Transverse colon (tissue), 4 donors: Measurements from ENCODE around the gene GALNT9. TPM values are rescaled to one million over a fixed set of nuclear protein-coding genes. Genes with fewer than 3 reads are reported as not detected.
A peak's percentile ranks its signal among the peaks of the same experiment; 100 is the strongest.

Experiments used
- DNase-seq: peaks from one replicate; pipeline ENCODE4 v3.0.0-alpha.2; 2019
- H3K27ac ChIP-seq, 4 donors: fragments of 200-600 bp; sonication (generic); 2 replicates each; pipeline ENCODE4 v1.5.1; 2016 to 2018; ENCODE audit warnings: inconsistent platforms in 4 of 4
- H3K27me3 ChIP-seq: fragments of 200-600 bp; sonication (generic); 2 replicates; pipeline ENCODE4 v1.5.1; 2017; ENCODE audit warnings: inconsistent platforms
- H3K36me3 ChIP-seq, 4 donors: fragments of 200-600 bp; sonication (generic); 2 replicates each; pipeline ENCODE4 v1.5.1; 2017 to 2019; ENCODE audit warnings: inconsistent platforms in 4 of 4
- H3K4me1 ChIP-seq, 4 donors: fragments of 200-600 bp; sonication (generic); 2 replicates each; pipeline ENCODE4 v1.5.1; 2017 to 2020; ENCODE audit warnings: inconsistent platforms in 4 of 4
- H3K4me3 ChIP-seq, 4 donors: fragments of 200-600 bp; sonication (generic); 1 replicate in 1 of 4; 2 replicates in 3 of 4; pipeline versions ENCODE4 v1.5.1 to v1.6.1; 2017 to 2019; ENCODE audit warnings: inconsistent platforms in 4 of 4
- H3K9me3 ChIP-seq, 2 donors: fragments of 200-600 bp; sonication (generic); 2 replicates each; pipeline ENCODE4 v1.5.1; 2017 to 2019; ENCODE audit warnings: inconsistent platforms in 2 of 2
- CTCF ChIP-seq, 5 experiments: fragments of 200-600 bp in 3 of 5; fragments of 450-650 bp in 2 of 5; sonication (generic) in 3 of 5; IDR thresholded peaks; 1 replicate in 2 of 5; 2 replicates in 3 of 5; pipeline ENCODE4 v1.5.1; 2016 to 2017; ENCODE audit warnings: antibody characterized with exemption in 5 of 5, inconsistent platforms in 3 of 5, mild to moderate bottlenecking in 2 of 5, moderate library complexity in 1 of 5
- EP300 ChIP-seq: sonication (generic); formaldehyde crosslinking; IDR thresholded peaks from one replicate; pipeline ENCODE4 v1.6.1; 2017; ENCODE audit warnings: antibody characterized with exemption, low read depth
- POLR2A ChIP-seq: fragments of 450-650 bp; IDR thresholded peaks from one replicate; pipeline ENCODE4 v1.6.1; 2016; ENCODE audit warnings: antibody characterized with exemption, mild to moderate bottlenecking, moderate library complexity
- POLR2AphosphoS5 ChIP-seq, 3 donors: sonication (generic); formaldehyde crosslinking; IDR thresholded peaks; one replicate each; pipeline ENCODE4 v1.6.1; 2016; ENCODE audit warnings: antibody characterized with exemption in 3 of 3
- WGBS, 2 donors: methylation state at CpG; one replicate each; pipeline ENCODE4 v1.1.5; 2018; ENCODE audit warnings: low coverage in 1 of 2; 5-methylcytosine and 5-hydroxymethylcytosine counted together
- in situ Hi-C, 4 donors: fragments of 200-750 bp; cut with MboI; loops; one replicate each; pipeline versions ENCODE4 v1.15.0 to v1.15.1; 2017; ENCODE audit warnings: low sequenced_read_pairs in 3 of 4, low pct_ligation_motif_present in 1 of 4, low pct_unique_long_range_greater_than_20kb in 1 of 4
- intact Hi-C: fragments of 100-400 bp; cut with DNase I; formaldehyde crosslinking; loops from one replicate; pipeline ENCODE4 v1.15.1; 2023; ENCODE audit warnings: low total_unique reads
- total RNA-seq, 4 donors: library from RNA; depleted of rRNA; stranded (reverse); fragments of >200 nt; gene quantifications; one replicate each; pipeline ENCODE4 v1.1.0, GENCODE V29; 2016

GALNT9 gene
- total RNA-seq, 4 donors from 2014 or later: 0.82 to 4.5 TPM; not detected in 2

GRCh38 chr12:132286912-132287311 is 42.5 kb downstream of the GALNT9 start:
- no peaks in the 10 kb centered on the region for H3K36me3 ChIP-seq
- in situ Hi-C loops (no loop called here), intact Hi-C loops (no loop called here)
- DNase-seq: no peak
- H3K27ac ChIP-seq: no peak overlapping the region
- H3K4me1 ChIP-seq: peaks cover 0 to 8% (median 5%) of the 10 kb centered on the region in 4 donors
- H3K27me3 ChIP-seq: peaks cover 19% of the 10 kb centered on the region
- TF ChIP-seq CTCF (IDR thresholded peaks at IDR 0.05) (no peak), POLR2AphosphoS5 (IDR thresholded peaks at IDR 0.05) (no peak), POLR2A (no peak), EP300 (no peak)
- no peak overlapping the region for H3K4me3 ChIP-seq
- 80% methylated on average over 15 of the region's 23 CpGs; no CpG with 5 or more reads in 1 of the 2 donors for WGBS, 2 donors
- no peaks in the 10 kb centered on the region for H3K9me3 ChIP-seq

GRCh38 chr12:132285991-132286681 is 43.3 kb downstream of the GALNT9 start:
- H3K27ac ChIP-seq: no peak overlapping the region
- no peaks in the 10 kb centered on the region for H3K9me3 ChIP-seq
- no peaks in the 10 kb centered on the region for H3K36me3 ChIP-seq
- in situ Hi-C loops (no loop called here), intact Hi-C loops (no loop called here)
- TF ChIP-seq CTCF (IDR thresholded peaks at IDR 0.05): no peak
- TF ChIP-seq POLR2AphosphoS5 (IDR thresholded peaks at IDR 0.05): no peak
- no peak for TF ChIP-seq POLR2A
- TF ChIP-seq EP300: no peak
- H3K27me3 ChIP-seq: peaks cover 24% of the 10 kb centered on the region
- WGBS, 2 donors: 20 to 40% methylated on average over 1 to 28 of the region's 51 CpGs
- H3K4me1 ChIP-seq: peaks cover 0 to 8% (median 5%) of the 10 kb centered on the region in 4 donors
- peak; percentile 49 for DNase-seq
- peak overlapping the region in 1 of 4 donors; percentile 10 for H3K4me3 ChIP-seq

- in situ Hi-C loops: no loop called here
- H3K9me3 ChIP-seq: no peaks in the 10 kb centered on the region
- intact Hi-C loops: no loop called here
- TF ChIP-seq POLR2A (no peak), EP300 (no peak)
- WGBS, 2 donors: 74% methylated on average over 33 of the region's 38 CpGs; no CpG with 5 or more reads in 1 of the 2 donors
- no peaks in the 10 kb centered on the region for H3K36me3 ChIP-seq
- peaks cover 0 to 8% (median 5%) of the 10 kb centered on the region in 4 donors for H3K4me1 ChIP-seq
- no peak overlapping the region for H3K27ac ChIP-seq
- H3K27me3 ChIP-seq: peaks cover 35% of the 10 kb centered on the region
- H3K4me3 ChIP-seq: no peak overlapping the region
- DNase-seq: no peak
These were observed 44.3 kb downstream of the GALNT9 start for GRCh38 chr12:132284827-132285741.

DNA sequence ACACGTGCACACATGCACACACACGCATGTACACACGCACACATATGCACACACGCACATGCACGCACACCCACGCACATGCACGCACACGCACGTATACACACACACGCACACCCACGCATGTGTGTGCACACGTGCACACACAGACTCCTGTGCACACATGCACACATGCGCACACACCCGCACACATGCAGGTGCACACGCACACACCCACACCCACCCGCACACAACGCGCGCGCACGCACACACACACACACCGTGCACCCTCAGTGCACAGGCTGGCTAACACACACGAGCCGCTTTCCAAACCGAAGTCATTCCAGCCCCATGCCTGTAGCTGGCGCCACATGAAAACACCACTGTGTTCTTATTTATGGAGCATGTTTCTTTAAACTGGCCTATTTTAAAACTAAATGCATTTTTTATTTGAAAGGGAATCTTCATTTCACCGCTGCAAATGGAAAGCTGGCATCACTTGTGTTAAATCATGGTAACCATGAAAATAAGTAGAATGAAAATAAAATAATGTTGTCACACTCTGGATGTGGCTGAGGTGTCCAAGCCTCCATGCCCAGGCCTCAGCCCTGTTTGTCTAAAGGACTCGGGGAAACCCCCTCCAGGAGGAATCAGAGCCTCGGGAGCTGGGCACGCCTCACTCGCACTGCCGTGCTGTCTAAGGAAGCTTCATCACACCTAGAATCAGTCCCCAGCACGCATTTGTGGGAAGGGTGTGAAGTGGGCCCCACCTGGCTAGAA is 45.1 kb downstream of the GALNT9 start:
- no peak for TF ChIP-seq POLR2A
- TF ChIP-seq POLR2AphosphoS5 (IDR thresholded peaks at IDR 0.05): no peak
- TF ChIP-seq EP300: no peak
- no peak for TF ChIP-seq CTCF (IDR thresholded peaks at IDR 0.05)
- intact Hi-C loops: no loop called here
- H3K4me1 ChIP-seq: peaks cover 0 to 8% (median 5%) of the 10 kb centered on the region in 4 donors

More for the DNA sequence above, 45.1 kb downstream of the GALNT9 start:
- DNase-seq: no peak
- H3K36me3 ChIP-seq: no peaks in the 10 kb centered on the region
- 53 to 75% methylated on average over 9 to 33 of the region's 33 CpGs for WGBS, 2 donors
- H3K27me3 ChIP-seq: peaks cover 42% of the 10 kb centered on the region
- H3K27ac ChIP-seq: no peak overlapping the region
- H3K9me3 ChIP-seq: no peaks in the 10 kb centered on the region
- H3K4me3 ChIP-seq: no peak overlapping the region
- in situ Hi-C loops: no loop called here
